AG04450 (cell line): Measurements from ENCODE around the gene RIF1. TPM values are rescaled to one million over a fixed set of nuclear protein-coding genes. Genes with fewer than 3 reads are reported as not detected.

Source experiments
- CTCF ChIA-PET: fragments of 300-600, 350-600 bp; formaldehyde crosslinking; extraction: SDS; loops from one replicate; lab custom pipeline; 2022; ENCODE audit warnings: antibody characterized with exemption, inconsistent platforms; lab: Charles Lee
- POLR2A ChIA-PET: fragments of 350-600 bp; formaldehyde crosslinking; extraction: SDS; loops from one replicate; lab custom pipeline; 2021; ENCODE audit warnings: antibody characterized with exemption, inconsistent platforms; lab: Yijun Ruan, JAX
- DNase-seq: peaks from one replicate; pipeline ENCODE4 v3.0.0-alpha.2; 2011; ENCODE audit warnings: low read depth, low spot score
- H3K27ac ChIP-seq: one replicate; pipeline ENCODE4 v1.5.1; 2012; ENCODE audit warnings: low read depth, low read length, control low read depth
- H3K27me3 ChIP-seq: one replicate; pipeline ENCODE4 v1.6.0; 2012; ENCODE audit warnings: low read length; ENCODE audit not compliant: control insufficient read depth, insufficient read depth
- H3K4me3 ChIP-seq: 2 replicates; pipeline ENCODE4 v1.5.1; 2011; ENCODE audit warnings: mild to moderate bottlenecking, low read depth, low read length, control low read depth
- H3K9me3 ChIP-seq: 2 replicates; pipeline ENCODE4 v1.5.1; 2012; ENCODE audit warnings: low read length; ENCODE audit not compliant: control insufficient read depth, insufficient read depth
- polyA plus RNA-seq: library from polyadenylated mRNA; depleted of rRNA; stranded (reverse); fragments of >200 nt; gene quantifications from 2 replicates; pipeline ENCODE4 v1.2.3, GENCODE V29; 2011
- TF ChIP-seq, protein P1 (sequence below): IDR thresholded peaks from 2 replicates; pipeline ENCODE4 v1.5.1; 2011; ENCODE audit warnings: low read depth, low read length, control low read depth, inconsistent platforms

Gene RIF1
- polyA plus RNA-seq, 1 experiment: 15.0 TPM

- H3K27ac ChIP-seq: no peak overlapping the region
- no peaks in the 10 kb centered on the region for H3K9me3 ChIP-seq
- no peak for DNase-seq
- H3K4me3 ChIP-seq: no peak overlapping the region
- CTCF ChIA-PET: no interaction called here
- TF ChIP-seq, protein P1, sequence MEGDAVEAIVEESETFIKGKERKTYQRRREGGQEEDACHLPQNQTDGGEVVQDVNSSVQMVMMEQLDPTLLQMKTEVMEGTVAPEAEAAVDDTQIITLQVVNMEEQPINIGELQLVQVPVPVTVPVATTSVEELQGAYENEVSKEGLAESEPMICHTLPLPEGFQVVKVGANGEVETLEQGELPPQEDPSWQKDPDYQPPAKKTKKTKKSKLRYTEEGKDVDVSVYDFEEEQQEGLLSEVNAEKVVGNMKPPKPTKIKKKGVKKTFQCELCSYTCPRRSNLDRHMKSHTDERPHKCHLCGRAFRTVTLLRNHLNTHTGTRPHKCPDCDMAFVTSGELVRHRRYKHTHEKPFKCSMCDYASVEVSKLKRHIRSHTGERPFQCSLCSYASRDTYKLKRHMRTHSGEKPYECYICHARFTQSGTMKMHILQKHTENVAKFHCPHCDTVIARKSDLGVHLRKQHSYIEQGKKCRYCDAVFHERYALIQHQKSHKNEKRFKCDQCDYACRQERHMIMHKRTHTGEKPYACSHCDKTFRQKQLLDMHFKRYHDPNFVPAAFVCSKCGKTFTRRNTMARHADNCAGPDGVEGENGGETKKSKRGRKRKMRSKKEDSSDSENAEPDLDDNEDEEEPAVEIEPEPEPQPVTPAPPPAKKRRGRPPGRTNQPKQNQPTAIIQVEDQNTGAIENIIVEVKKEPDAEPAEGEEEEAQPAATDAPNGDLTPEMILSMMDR: no peak
- H3K27me3 ChIP-seq: no peaks in the 10 kb centered on the region
- POLR2A ChIA-PET: no interaction called here
Observed at GRCh38 chr2:151490276-151490675, 80.6 kb downstream of the RIF1 start.

- H3K27ac ChIP-seq: no peak overlapping the region
- no peaks in the 10 kb centered on the region for H3K9me3 ChIP-seq
- H3K27me3 ChIP-seq: no peaks in the 10 kb centered on the region
- POLR2A ChIA-PET: no interaction called here
- TF ChIP-seq, protein P1: no peak
- H3K4me3 ChIP-seq: no peak overlapping the region
- CTCF ChIA-PET: no interaction called here
- no peak for DNase-seq
Observed at GRCh38 chr2:151491496-151491895, 81.8 kb downstream of the RIF1 start.

DNA sequence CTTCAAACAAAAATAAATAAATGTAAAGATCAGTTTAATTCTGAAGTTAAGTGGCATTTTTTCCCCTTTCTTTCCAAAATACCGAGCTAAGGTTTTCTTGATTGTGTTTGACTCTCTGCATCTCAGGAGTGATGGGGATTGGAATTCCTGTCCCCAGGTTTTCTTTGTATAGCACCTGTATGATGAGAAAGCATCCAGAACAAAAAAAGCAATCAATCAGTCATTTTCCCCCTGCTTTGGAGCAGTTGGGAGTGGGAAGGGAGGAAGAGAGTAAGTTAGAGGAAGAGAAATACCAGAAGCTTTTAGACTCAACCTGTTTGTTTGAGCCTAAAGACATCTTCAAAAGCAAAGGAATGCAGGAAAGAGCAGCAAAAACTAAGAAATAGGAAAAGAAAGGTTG is 88.5 kb downstream of the RIF1 start:
- Histone ChIP-seq H3K27me3 (no peaks in the 10 kb centered on the region), H3K27ac (no peak overlapping the region), H3K9me3 (no peaks in the 10 kb centered on the region), H3K4me3 (no peak overlapping the region)
- ChIA-PET POLR2A (no interaction called here), CTCF (interaction anchor here (1.6 kb wide), 1 partner anchor 528 kb away, joined by 3 read pairs; no protein-coding TSS in a partner anchor)
- DNase-seq: no peak
- TF ChIP-seq, protein P1: no peak

DNA sequence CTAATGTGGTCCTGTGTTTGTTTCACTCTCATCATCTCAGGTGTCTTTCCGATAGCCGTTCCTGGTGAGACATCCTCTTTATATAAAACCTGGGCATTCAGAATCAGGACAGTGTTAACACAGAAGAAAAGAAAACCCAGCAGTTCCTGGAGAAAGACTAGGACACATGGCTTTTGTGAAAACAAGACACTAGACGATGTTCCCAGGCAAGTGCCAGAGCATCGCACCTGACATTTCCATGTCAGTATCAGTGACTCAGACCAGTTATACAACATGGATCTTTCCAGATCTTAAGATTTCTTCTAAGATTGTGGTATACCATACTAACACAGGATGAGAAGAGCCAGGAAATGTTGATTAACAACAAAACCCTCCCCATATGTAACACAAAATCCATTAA is 96.5 kb downstream of the RIF1 start:
- Histone ChIP-seq H3K27me3 (no peaks in the 10 kb centered on the region), H3K27ac (no peak overlapping the region), H3K9me3 (no peaks in the 10 kb centered on the region), H3K4me3 (no peak overlapping the region)
- ChIA-PET POLR2A (no interaction called here), CTCF (no interaction called here)
- TF ChIP-seq, protein P1: no peak
- no peak for DNase-seq

DNA sequence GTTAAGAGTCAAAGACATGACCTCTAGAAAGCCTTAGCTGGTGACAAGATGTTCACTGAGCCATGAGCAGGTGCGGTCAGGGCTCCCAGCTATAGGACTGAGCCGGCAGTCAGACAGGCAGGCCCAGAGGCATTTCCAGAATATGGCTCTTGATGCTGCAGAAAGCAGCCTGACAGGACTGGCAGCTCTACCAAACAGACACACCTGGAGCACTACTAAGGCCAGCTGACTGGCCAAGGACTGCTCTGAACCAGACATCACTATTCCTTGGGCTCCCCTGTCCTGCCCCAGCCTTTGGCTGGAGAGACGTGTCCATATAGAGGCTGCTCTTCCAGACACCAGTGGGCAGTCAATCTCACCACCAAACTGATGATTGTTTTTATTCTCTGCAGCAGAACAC is 98.8 kb downstream of the RIF1 start:
- TF ChIP-seq, protein P1: no peak
- Histone ChIP-seq H3K27me3 (no peaks in the 10 kb centered on the region), H3K4me3 (no peak overlapping the region), H3K9me3 (no peaks in the 10 kb centered on the region), H3K27ac (no peak overlapping the region)
- no peak for DNase-seq
- ChIA-PET POLR2A (no interaction called here), CTCF (no interaction called here)
